Central memory CD8-positive, alpha-beta T cell (primary cell): Measurements from ENCODE around the gene SUN1.

Experiments used
- ATAC-seq: fragments of 150-1000 bp; cut with Tn5 transposase; replicated peaks from 2 replicates; pipeline ENCODE4 v1.10.0; 2022; ENCODE audit warnings: mild to moderate bottlenecking, moderate FRiP score, moderate number of reproducible peaks; ENCODE audit not compliant: poor library complexity, severe bottlenecking; ENCODE audit errors: extremely low read depth
- DNase-seq, 2 donors: peaks; one replicate each; pipeline ENCODE4 v3.0.0; 2021; ENCODE audit warnings: low spot score in 2 of 2
- H3K27ac Mint-ChIP-seq: one replicate; pipeline ENCODE4 v1.8.0; 2022; ENCODE audit warnings: low read depth, mild to moderate bottlenecking, moderate library complexity, mixed read lengths
- H3K27me3 Mint-ChIP-seq: one replicate; pipeline ENCODE4 v1.8.0; 2022; ENCODE audit warnings: mixed read lengths
- H3K36me3 Mint-ChIP-seq: one replicate; pipeline ENCODE4 v1.8.0; 2022; ENCODE audit warnings: mild to moderate bottlenecking, moderate library complexity, mixed read lengths; ENCODE audit not compliant: insufficient read depth
- H3K4me1 Mint-ChIP-seq: one replicate; pipeline ENCODE4 v1.8.0; 2022; ENCODE audit warnings: mixed read lengths
- H3K4me3 Mint-ChIP-seq: one replicate; pipeline ENCODE4 v1.8.0; 2022; ENCODE audit warnings: mild to moderate bottlenecking, moderate library complexity, mixed read lengths
- H3K9me3 Mint-ChIP-seq: one replicate; pipeline ENCODE4 v1.8.0; 2022; ENCODE audit warnings: mixed read lengths

SUN1 gene

GRCh38 chr7:898460-898854 is 66.2 kb downstream of the SUN1 start:
- peaks cover 32% of the 10 kb centered on the region for H3K36me3 Mint-ChIP-seq
- no peak overlapping the region for H3K27ac Mint-ChIP-seq
- no peaks in the 10 kb centered on the region for H3K9me3 Mint-ChIP-seq
- ATAC-seq = no peak
- H3K4me1 Mint-ChIP-seq = no peaks in the 10 kb centered on the region
- no peak overlapping the region for H3K4me3 Mint-ChIP-seq
- H3K27me3 Mint-ChIP-seq = no peaks in the 10 kb centered on the region
- DNase-seq = no peak

GRCh38 chr7:898855-899681 is 66.8 kb downstream of the SUN1 start:
- ATAC-seq (no peak), DNase-seq (no peak)
- no peak overlapping the region for H3K27ac Mint-ChIP-seq
- no peaks in the 10 kb centered on the region for H3K27me3 Mint-ChIP-seq
- H3K9me3 Mint-ChIP-seq = no peaks in the 10 kb centered on the region
- H3K36me3 Mint-ChIP-seq = peaks cover 27% of the 10 kb centered on the region
- H3K4me3 Mint-ChIP-seq = no peak overlapping the region
- H3K4me1 Mint-ChIP-seq = no peaks in the 10 kb centered on the region

- no peak for ATAC-seq
- Mint-ChIP-seq H3K27ac (no peak overlapping the region), H3K27me3 (no peaks in the 10 kb centered on the region), H3K4me1 (no peaks in the 10 kb centered on the region), H3K9me3 (no peaks in the 10 kb centered on the region), H3K4me3 (no peak overlapping the region), H3K36me3 (peaks cover 22% of the 10 kb centered on the region)
- DNase-seq = no peak
Measured at GRCh38 chr7:899806-900205, 67.5 kb downstream of the SUN1 start.

GRCh38 chr7:900331-901040 is 68.2 kb downstream of the SUN1 start:
- DNase-seq (no peak), ATAC-seq (no peak)
- no peak overlapping the region for H3K4me3 Mint-ChIP-seq
- no peaks in the 10 kb centered on the region for H3K27me3 Mint-ChIP-seq
- no peaks in the 10 kb centered on the region for H3K4me1 Mint-ChIP-seq
- no peaks in the 10 kb centered on the region for H3K9me3 Mint-ChIP-seq
- H3K36me3 Mint-ChIP-seq = peaks cover 18% of the 10 kb centered on the region
- no peak overlapping the region for H3K27ac Mint-ChIP-seq

GRCh38 chr7:901041-901387 is 68.7 kb downstream of the SUN1 start:
- Mint-ChIP-seq H3K36me3 (peaks cover 16% of the 10 kb centered on the region), H3K9me3 (no peaks in the 10 kb centered on the region), H3K4me1 (no peaks in the 10 kb centered on the region), H3K4me3 (no peak overlapping the region), H3K27me3 (no peaks in the 10 kb centered on the region), H3K27ac (no peak overlapping the region)
- ATAC-seq (no peak), DNase-seq (no peak)

- H3K36me3 Mint-ChIP-seq = peaks cover 12% of the 10 kb centered on the region
- no peak for DNase-seq
- no peaks in the 10 kb centered on the region for H3K27me3 Mint-ChIP-seq
- H3K4me1 Mint-ChIP-seq = no peaks in the 10 kb centered on the region
- H3K9me3 Mint-ChIP-seq = no peaks in the 10 kb centered on the region
- no peak overlapping the region for H3K4me3 Mint-ChIP-seq
- ATAC-seq = no peak
- no peak overlapping the region for H3K27ac Mint-ChIP-seq
Measured at GRCh38 chr7:901388-902154, 69.3 kb downstream of the SUN1 start.

- H3K9me3 Mint-ChIP-seq = no peaks in the 10 kb centered on the region
- peaks cover 16% of the 10 kb centered on the region for H3K36me3 Mint-ChIP-seq
- H3K4me3 Mint-ChIP-seq = no peak overlapping the region
- no peak for ATAC-seq
- no peak for DNase-seq
- H3K27me3 Mint-ChIP-seq = no peaks in the 10 kb centered on the region
- no peak overlapping the region for H3K27ac Mint-ChIP-seq
- H3K4me1 Mint-ChIP-seq = no peaks in the 10 kb centered on the region
Measured at GRCh38 chr7:902996-903395, 70.7 kb downstream of the SUN1 start.

- DNase-seq (no peak), ATAC-seq (no peak)
- Mint-ChIP-seq H3K27me3 (no peaks in the 10 kb centered on the region), H3K36me3 (peaks cover 17% of the 10 kb centered on the region), H3K27ac (no peak overlapping the region), H3K4me1 (no peaks in the 10 kb centered on the region), H3K4me3 (no peak overlapping the region), H3K9me3 (no peaks in the 10 kb centered on the region)
Measured at GRCh38 chr7:903921-904755, 71.9 kb downstream of the SUN1 start.

GRCh38 chr7:904847-905246 is 72.6 kb downstream of the SUN1 start:
- Mint-ChIP-seq H3K27me3 (no peaks in the 10 kb centered on the region), H3K36me3 (peaks cover 20% of the 10 kb centered on the region), H3K4me3 (no peak overlapping the region), H3K9me3 (no peaks in the 10 kb centered on the region), H3K4me1 (no peaks in the 10 kb centered on the region), H3K27ac (peak overlapping the region; percentile 86)
- ATAC-seq (no peak), DNase-seq (no peak)

GRCh38 chr7:906776-907157 is 74.5 kb downstream of the SUN1 start:
- no peak for DNase-seq
- H3K9me3 Mint-ChIP-seq = no peaks in the 10 kb centered on the region
- H3K27me3 Mint-ChIP-seq = no peaks in the 10 kb centered on the region
- H3K27ac Mint-ChIP-seq = peak overlapping the region; percentile 77
- H3K4me3 Mint-ChIP-seq = no peak overlapping the region
- ATAC-seq = no peak
- no peaks in the 10 kb centered on the region for H3K4me1 Mint-ChIP-seq
- H3K36me3 Mint-ChIP-seq = peaks cover 24% of the 10 kb centered on the region

- H3K27me3 Mint-ChIP-seq = no peaks in the 10 kb centered on the region
- no peak overlapping the region for H3K4me3 Mint-ChIP-seq
- no peaks in the 10 kb centered on the region for H3K9me3 Mint-ChIP-seq
- H3K27ac Mint-ChIP-seq = peak overlapping the region; percentile 77
- DNase-seq (peak in 1 of 2 donors; percentile 50), ATAC-seq (peak; percentile 30)
- peaks cover 26% of the 10 kb centered on the region for H3K36me3 Mint-ChIP-seq
- no peaks in the 10 kb centered on the region for H3K4me1 Mint-ChIP-seq
Measured at GRCh38 chr7:907158-907980, 75.1 kb downstream of the SUN1 start.
